HG03575 (cell line): ENCODE measurements around the gene ABHD2.
A peak's percentile ranks its signal among the peaks of the same experiment; 100 is the strongest.
"Not testable (repeated sequence)": the region's sequence is repeated elsewhere in the genome, so short reads cannot be mapped to it uniquely, and the experiment has no call there.

Experiments
- ATAC-seq: cut with Tn5 transposase; IDR thresholded peaks from one replicate; pipeline ENCODE4 v1.9.1; 2021; ENCODE audit not compliant: unreplicated experiment, insufficient number of reproducible peaks, low FRiP score; ENCODE audit errors: extremely low read depth

Gene ABHD2

DNA sequence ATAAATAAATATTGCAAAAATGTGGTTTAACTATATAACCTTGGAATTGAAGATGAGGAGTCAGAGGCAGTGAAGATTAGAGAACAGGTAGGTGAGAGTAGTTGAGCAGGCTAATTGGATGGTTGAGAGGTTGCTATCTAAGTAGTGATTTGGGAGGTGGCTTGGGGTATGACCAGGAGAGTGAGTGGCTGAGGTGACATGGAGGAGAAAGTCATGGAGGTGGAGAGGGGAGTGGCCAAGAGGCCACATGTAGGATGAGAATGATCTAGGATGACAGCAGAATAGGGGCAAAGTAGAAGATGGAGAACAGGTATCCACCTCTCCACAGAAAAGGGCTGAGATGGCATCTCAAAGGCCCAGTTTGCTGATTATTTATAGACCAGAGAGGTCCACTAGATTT, 143.6 kb downstream of the ABHD2 start:
- no peak for ATAC-seq

DNA sequence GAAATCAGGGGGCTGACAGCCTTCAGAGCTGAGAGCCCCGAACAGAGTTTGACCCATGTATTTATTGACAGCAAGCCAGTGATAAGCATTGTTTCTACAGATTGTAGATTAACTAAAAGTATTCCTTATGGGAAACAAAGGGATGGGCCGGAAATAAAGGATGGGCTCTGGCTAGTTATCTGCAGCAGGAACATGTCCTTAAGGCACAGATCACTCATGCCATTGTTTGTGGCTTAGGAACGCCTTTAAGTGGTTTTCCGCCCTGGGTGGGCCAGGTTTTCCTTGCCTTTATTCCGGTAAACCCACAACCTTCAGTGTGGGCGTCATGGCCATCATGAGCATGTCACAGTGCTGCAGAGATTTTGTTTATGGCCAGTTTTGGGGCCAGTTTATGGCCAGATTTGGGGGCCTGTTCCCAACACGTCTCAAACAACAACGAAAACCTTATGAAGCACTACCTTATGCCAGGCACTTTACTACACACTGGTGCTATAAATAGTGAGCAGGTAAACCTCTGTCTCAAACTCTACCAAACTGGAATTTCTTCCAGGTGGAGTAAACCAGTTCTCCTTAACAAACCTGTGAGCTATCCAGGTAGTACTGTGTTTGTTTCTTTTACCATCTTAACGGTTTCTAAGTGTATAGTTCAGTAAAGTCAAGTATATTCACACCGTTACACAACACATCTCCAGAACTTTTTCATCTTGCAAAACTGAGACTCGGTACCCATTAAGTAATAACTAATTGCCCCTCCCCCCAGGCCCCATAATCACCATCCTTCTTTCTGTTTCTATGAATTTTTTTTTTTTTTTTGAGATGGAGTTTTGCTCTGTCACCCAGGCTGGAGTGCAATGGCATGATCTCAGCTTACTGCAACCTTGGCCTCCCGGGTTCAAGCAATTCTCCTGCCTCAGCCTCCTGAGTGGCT, 151.9 kb downstream of the ABHD2 start:
- ATAC-seq: not testable (repeated sequence)

DNA sequence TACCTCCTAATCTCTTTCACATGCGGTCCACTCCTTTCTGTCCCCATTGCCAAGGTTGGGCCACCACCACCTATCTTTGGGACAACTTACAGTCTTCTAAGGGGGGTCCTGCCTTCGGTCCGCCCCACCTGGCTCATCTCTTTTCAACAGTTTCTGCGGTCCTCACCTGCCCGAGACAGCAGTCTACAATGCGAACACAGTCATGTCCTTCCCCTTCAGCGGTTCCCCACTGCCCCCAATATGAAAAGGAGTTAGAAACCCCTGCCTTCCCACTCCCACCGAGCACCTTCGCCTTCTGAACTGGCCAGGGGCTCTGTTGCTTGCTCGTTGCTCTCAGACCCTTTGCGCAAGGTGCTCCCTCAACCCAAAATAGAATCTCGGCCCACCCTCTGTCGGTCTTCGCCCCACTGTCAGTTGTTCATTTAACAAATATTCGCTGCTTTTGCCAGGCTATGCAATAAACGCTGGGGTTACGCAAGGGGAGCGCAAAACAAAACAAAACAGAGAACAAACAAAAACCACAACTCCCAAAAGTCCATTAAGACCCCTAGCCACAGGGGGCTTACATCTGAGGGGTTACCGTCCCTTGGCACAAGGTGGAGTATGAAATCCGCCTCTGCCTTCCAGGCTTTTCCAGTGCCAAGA, 154.9 kb downstream of the ABHD2 start:
- ATAC-seq: no peak

DNA sequence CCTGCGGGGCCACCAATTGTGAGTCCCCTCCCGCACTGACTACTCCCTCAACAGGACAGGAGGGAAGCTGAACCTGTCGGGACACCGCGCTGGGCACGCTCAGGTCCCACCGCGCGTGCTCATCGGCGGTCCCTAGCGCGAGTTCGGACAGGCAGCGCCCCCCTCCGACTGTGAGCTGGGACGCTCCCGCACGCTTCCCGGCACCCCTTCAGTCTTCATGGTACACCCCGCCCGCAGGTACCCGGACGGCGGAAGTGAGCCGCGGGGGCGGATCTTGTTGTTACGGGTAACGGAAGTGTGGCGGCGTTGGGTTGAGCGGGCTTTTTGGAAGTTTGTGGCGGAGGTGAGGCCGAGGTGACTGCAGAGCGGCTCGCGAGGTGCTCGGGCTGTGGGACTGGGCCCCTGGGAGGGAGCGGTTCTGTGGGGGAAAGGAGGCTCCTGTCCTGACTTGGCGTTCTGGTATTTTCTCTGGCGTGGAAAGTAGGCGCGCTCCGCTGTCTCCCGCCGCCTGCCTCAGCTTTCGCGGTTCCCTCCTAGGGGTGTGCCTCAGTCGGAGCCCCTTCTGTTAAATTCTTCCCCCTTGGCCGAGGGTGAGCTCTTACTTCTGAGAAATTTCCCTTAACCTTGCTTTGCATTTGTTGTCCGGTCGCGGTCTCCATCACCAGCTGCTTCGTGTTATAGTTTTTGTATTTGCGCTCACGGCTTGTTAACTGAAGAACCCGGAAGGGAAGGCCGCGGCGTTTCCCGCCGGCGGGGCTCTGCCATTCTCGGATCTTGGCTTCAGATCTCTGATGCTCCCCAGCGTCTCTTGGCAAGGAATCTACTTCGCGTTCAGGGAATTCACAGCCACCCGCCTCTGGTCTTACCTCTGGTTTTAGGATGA, 155.7 kb downstream of the ABHD2 start, which contains the start of gene FANCI:
TSS of gene FANCI (plus strand) at position 289 of the 883 bp plus-strand sequence. CDS start 3,669 bp downstream, outside the sequence.
- ATAC-seq: peak; percentile 41

DNA sequence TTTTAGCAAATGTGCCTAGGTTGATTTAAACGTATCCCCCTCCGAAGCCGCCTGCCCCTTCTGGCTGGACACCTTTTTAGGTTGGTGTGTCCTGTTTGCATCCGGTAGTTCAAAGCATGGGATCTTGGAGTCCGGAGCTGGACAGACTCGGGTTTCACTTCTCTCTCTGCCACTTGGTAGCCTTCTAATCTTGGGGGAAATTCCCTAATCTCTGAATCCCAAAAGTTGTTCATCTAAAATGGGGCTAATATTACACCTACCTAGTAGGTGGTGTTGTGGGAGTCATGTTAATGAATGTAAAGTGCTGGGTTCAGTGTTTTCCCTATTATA, 156.3 kb downstream of the ABHD2 start:
- ATAC-seq: no peak

DNA sequence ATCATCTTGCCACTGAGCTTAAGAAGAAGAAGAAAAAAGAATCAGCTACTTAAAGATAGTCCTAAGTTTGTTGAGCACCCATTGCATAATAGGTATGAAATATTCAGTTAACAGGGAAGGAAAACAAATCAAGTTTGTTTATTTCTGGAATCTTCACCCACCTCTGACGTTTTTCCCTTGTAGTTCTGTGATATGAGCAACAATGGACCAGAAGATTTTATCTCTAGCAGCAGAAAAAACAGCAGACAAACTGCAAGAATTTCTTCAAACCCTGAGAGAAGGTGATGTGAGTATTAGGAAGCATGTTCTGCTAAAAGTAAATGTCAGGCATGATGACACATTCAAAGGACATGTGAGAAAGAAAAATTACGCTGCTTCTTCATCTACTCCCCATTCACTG, 159.2 kb downstream of the ABHD2 start:
- no peak for ATAC-seq

DNA sequence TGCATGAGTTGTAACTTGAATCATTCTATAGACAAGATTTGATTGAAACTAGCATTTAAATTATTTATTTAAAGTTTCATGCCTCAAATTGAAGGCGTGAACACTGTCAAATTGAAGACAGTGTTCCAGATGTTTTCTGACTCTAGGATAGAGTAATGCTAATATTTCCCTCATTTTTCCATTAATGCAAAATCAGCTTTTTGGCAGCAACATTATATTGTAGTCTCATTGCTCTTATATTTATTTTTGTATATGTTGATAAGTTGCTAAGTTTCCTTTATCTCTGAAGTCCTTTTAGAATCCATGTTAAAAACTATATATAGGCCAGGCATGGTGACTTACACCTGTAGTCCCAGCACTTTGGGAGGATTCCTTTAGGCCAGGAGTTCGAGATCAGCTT, 160.3 kb downstream of the ABHD2 start:
- no peak for ATAC-seq

DNA sequence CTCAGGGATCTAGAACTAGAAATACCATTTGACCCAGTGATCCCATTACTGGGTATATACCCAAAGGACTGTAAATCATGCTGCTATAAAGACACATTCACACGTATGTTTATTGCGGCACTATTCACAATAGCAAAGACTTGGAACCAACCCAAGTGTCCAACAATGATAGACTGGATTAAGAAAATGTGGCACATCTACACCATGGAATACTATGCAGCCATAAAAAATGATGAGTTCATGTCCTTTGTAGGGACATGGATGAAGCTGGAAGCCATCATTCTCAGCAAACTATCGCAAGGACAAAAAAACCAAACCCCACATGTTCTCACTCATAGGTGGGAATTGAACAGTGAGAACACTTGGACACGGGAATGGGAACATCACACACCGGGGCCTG, 161.9 kb downstream of the ABHD2 start:
- not testable (repeated sequence) for ATAC-seq
